LNCAP (cell line): ENCODE measurements around the gene TRAF6.

Experiments
- TF ChIP-seq, protein P1 (sequence below): fragments of 450-650 bp; IDR thresholded peaks from 2 replicates; pipeline ENCODE4 v1.5.1; 2017; ENCODE audit warnings: mild to moderate bottlenecking

Gene TRAF6

DNA sequence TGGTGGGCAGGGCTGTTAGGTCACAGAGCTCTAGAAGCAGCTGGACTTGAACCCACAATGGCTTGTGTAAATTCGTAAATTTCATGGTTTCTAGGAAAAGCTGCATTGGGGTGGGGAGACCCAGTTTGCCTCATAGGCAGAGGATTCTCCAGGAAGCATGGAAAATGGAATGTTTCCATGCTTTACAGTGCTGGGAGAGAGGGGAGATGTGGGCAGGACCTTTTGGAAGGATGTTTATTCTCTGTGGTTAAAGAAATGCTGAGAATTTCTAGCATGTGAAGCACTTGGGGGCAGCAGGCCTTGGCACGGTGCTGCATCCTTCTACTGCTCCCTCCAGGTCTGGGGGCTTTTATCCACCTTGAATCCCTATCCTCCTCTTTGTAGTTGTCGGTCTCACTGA, 46.3 kb downstream of the TRAF6 start:
- TF ChIP-seq, protein P1, sequence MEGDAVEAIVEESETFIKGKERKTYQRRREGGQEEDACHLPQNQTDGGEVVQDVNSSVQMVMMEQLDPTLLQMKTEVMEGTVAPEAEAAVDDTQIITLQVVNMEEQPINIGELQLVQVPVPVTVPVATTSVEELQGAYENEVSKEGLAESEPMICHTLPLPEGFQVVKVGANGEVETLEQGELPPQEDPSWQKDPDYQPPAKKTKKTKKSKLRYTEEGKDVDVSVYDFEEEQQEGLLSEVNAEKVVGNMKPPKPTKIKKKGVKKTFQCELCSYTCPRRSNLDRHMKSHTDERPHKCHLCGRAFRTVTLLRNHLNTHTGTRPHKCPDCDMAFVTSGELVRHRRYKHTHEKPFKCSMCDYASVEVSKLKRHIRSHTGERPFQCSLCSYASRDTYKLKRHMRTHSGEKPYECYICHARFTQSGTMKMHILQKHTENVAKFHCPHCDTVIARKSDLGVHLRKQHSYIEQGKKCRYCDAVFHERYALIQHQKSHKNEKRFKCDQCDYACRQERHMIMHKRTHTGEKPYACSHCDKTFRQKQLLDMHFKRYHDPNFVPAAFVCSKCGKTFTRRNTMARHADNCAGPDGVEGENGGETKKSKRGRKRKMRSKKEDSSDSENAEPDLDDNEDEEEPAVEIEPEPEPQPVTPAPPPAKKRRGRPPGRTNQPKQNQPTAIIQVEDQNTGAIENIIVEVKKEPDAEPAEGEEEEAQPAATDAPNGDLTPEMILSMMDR = no peak

DNA sequence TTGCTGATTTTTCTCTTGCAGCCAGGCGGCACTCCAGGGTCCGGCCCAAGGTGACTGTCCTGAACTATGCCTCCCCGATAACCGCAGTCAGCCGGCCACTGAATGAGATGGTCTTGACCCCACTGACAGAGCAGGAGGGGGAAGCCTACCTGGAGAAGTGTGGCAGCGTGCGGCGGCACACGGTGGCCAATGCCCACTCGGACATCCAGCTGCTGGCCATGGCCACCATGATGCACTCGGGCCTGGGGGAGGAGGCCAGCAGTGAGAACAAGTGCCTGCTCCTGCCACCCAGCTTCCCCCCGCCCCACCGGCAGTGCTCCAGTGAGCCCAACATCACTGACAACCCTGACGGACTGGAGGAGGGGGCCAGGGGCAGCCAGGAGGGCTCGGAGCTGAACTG, 47.8 kb downstream of the TRAF6 start:
- TF ChIP-seq, protein P1 = no peak

DNA sequence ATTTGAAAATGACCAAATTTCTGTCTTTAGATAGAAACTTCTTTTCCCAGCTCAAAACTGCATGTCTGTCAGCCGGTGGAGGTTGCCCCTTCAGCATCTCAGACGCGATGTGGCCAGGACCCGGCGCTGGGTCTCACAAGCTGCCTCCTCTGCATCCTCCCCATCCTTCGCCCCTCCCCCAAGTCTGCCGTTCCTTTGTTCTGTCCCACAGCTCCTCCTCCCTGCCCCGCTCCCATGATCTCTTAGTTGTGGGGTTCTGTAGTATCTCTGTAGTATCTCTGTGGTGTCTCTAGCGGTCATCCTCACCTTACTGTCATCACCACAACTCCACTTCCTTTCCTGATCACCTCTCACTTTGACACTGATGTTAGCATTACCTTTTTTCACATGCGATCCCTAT, 49.9 kb downstream of the TRAF6 start:
- TF ChIP-seq, protein P1 = no peak

DNA sequence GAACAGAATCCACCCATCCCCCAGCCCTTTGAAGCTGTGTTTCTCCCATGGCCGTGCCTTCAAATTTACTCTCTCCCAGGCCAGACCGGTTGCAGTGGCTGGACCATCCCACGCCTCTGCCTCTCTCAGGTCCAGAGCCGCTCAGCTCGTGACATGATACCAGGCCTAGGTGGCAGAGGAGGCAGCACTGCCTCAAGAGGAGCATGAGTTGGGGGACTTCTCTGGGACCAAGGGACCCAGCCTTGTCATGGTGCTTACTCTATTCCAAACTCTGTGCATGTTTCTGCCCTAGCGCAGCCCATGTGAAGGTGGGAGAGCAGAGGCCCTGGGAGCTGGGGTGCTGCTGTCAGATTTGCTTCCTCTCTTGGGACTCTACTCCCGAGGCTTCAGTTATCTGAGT, 51.0 kb downstream of the TRAF6 start:
- TF ChIP-seq, protein P1 = no peak

DNA sequence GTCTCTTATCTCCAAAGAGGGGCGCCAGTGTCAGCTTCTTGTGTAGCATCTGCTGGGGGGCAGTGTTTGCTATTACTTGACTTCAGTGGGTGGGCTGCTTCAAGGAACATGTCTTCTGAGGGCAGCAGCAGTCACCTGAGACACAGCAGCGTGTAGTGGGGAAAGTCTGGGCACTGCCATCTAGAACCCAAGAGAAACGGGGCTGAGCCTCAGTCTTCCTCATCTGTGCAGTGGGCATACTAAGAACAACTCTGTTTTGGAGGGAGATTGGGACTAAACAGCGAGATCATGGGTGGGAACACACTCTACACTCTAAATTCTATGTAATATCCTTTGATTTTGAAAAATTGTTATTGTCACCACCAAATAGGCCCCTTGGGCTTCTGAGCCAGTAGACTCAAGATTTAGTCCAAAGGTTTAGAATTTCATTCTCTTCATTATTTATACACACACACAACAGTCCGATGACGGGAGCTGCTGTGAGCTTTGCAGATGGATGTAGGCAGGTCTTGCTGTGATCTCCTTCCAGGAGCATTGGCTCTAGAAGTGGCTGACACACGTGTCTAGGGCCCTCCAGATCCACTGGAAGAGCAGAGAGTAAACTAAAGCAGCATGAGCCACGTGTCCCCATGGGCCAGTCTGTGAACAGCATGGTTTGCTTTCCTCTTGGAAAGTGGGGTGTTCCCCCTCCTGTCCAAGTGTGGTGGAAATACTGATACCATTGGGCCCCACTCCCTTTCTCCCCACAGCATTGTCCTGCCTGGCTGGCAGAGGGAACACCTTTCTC, 51.8 kb downstream of the TRAF6 start:
- TF ChIP-seq, protein P1 = no peak

DNA sequence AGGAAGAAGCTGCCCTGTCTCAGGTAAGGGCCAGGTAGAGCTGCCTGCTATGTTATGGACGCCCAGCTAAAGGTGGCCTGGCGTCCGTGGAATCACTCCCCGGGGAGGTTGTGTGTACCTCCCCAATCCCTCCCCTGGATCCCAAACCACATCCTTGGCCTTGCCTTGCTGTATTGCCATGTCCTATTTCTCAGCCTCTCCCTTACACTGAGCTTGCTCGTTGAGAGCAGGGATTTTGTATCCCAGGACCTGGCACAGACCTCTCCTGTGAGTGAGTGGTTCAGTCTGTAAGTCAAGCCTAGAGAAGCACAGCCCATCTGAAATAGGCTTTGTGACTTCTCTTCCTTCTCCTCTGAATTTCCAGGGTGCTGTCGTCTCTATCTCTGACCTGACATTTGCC, 53.9 kb downstream of the TRAF6 start:
- TF ChIP-seq, protein P1 = no peak

DNA sequence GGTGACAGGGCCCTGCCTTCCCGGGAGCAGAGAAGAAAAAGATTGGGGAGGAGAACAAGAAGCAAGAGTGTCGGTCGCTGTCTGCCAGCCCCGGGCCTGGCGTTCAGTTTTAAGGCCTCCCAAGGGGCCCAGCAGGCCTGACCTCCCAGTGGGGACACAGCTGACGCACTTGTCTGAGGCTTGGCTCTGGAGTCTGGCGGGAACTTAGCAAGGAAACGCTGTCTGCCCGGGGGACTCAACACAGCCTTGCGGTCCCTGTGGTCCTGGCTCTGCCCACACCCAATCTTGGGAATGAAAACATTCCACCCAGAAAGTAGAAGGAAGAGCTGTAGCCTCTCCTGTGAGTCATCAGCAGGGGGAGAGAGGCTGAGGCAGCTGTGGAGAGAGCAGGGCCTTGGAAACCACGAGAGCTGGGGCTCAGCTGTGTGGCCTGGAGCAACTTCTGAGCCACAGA, 54.4 kb downstream of the TRAF6 start:
- TF ChIP-seq, protein P1 = no peak
